ENCODE results near the gene PTGS1.

The PTGS1 gene

GRCh38 chr9:122420315-122420714 is 49.5 kb downstream of the PTGS1 start:
- Histone ChIP-seq H3K9ac (ENCODE audit: low read length) (no peak overlapping the region), H3F3A (ENCODE audit: insufficient read depth) (no peaks in the 10 kb centered on the region), H3K9me3 (ENCODE audit: insufficient read depth, low read length) (peaks cover 32% of the 10 kb centered on the region; the same call in 1 of the 2 replicates), H3K9me2 (replicated peaks; ENCODE audit: insufficient read depth, low read length) (no peaks in the 10 kb centered on the region), H4K20me1 (ENCODE audit: low read depth, low read length) (no peaks in the 10 kb centered on the region), H3K4me3 (ENCODE audit: insufficient read depth, low read length, poor library complexity, severe bottlenecking) (no peak overlapping the region), H3K79me2 (ENCODE audit: insufficient read depth, low read length) (no peaks in the 10 kb centered on the region), H3K27me3 (ENCODE audit: low read length) (no peaks in the 10 kb centered on the region), H3K36me3 (ENCODE audit: low read length) (0 out of 2 replicates have a peak, but pooled peaks cover 3% of the 10 kb centered on the region), H2AFZ (ENCODE audit: low read depth, low read length, severe bottlenecking) (no peak overlapping the region), H3K4me2 (ENCODE audit: low read depth, low read length, poor library complexity, severe bottlenecking) (no peak overlapping the region), H3K27ac (ENCODE audit: low read depth, low read length) (no peak overlapping the region)
- TF ChIP-seq EZH2phosphoT487 (conservative IDR thresholded peaks at IDR 0.05; ENCODE audit: low read length), result no peak
- TF ChIP-seq CTCF (IDR thresholded peaks at IDR 0.05; ENCODE audit: insufficient read depth, low read length, poor library complexity, severe bottlenecking), result no peak

- H3K27me3 ChIP-seq (ENCODE audit: low read length), result no peaks in the 10 kb centered on the region
- no peaks in the 10 kb centered on the region for H4K20me1 ChIP-seq (ENCODE audit: low read depth, low read length)
- no peaks in the 10 kb centered on the region for H3K36me3 ChIP-seq (ENCODE audit: low read length)
- peaks cover 18% of the 10 kb centered on the region; the same call in 1 of the 2 replicates for H3K9me3 ChIP-seq (ENCODE audit: insufficient read depth, low read length)
- H3K9ac ChIP-seq (ENCODE audit: low read length), result no peak overlapping the region
- H3K4me2 ChIP-seq (ENCODE audit: low read depth, low read length, poor library complexity, severe bottlenecking), result no peak overlapping the region
- no peaks in the 10 kb centered on the region for H3K79me2 ChIP-seq (ENCODE audit: insufficient read depth, low read length)
- no peaks in the 10 kb centered on the region for H3K9me2 ChIP-seq (replicated peaks; ENCODE audit: insufficient read depth, low read length)
- H3K27ac ChIP-seq (ENCODE audit: low read depth, low read length), result no peak overlapping the region
- H3K4me3 ChIP-seq (ENCODE audit: insufficient read depth, low read length, poor library complexity, severe bottlenecking), result no peak overlapping the region
- TF ChIP-seq CTCF (IDR thresholded peaks at IDR 0.05; ENCODE audit: insufficient read depth, low read length, poor library complexity, severe bottlenecking), result no peak
- no peak for TF ChIP-seq EZH2phosphoT487 (conservative IDR thresholded peaks at IDR 0.05; ENCODE audit: low read length)
- H3F3A ChIP-seq (ENCODE audit: insufficient read depth), result no peaks in the 10 kb centered on the region
- no peak overlapping the region for H2AFZ ChIP-seq (ENCODE audit: low read depth, low read length, severe bottlenecking)
Measured at GRCh38 chr9:122425087-122425486, 54.3 kb downstream of the PTGS1 start.

GRCh38 chr9:122426723-122427122 is 55.9 kb downstream of the PTGS1 start:
- TF ChIP-seq EZH2phosphoT487 (conservative IDR thresholded peaks at IDR 0.05; ENCODE audit: low read length), result no peak
- TF ChIP-seq CTCF (IDR thresholded peaks at IDR 0.05; ENCODE audit: insufficient read depth, low read length, poor library complexity, severe bottlenecking), result no peak
- no peak overlapping the region for H3K9ac ChIP-seq (ENCODE audit: low read length)
- peaks cover 4% of the 10 kb centered on the region; the same call in 1 of the 2 replicates for H3K9me3 ChIP-seq (ENCODE audit: insufficient read depth, low read length)
- H3K4me3 ChIP-seq (ENCODE audit: insufficient read depth, low read length, poor library complexity, severe bottlenecking), result no peak overlapping the region
- no peaks in the 10 kb centered on the region for H3K27me3 ChIP-seq (ENCODE audit: low read length)
- H3K27ac ChIP-seq (ENCODE audit: low read depth, low read length), result no peak overlapping the region
- no peaks in the 10 kb centered on the region for H3K79me2 ChIP-seq (ENCODE audit: insufficient read depth, low read length)
- H2AFZ ChIP-seq (ENCODE audit: low read depth, low read length, severe bottlenecking), result no peak overlapping the region
- H3F3A ChIP-seq (ENCODE audit: insufficient read depth), result no peaks in the 10 kb centered on the region
- no peaks in the 10 kb centered on the region for H4K20me1 ChIP-seq (ENCODE audit: low read depth, low read length)
- H3K9me2 ChIP-seq (replicated peaks; ENCODE audit: insufficient read depth, low read length), result no peaks in the 10 kb centered on the region
- H3K36me3 ChIP-seq (ENCODE audit: low read length), result no peaks in the 10 kb centered on the region
- H3K4me2 ChIP-seq (ENCODE audit: low read depth, low read length, poor library complexity, severe bottlenecking), result no peak overlapping the region

Data from SU-DHL-6 (cell line).